GM18505 (cell line): ENCODE data around the gene GSTM4.
"Not testable (repeated sequence)": the region's sequence is repeated elsewhere in the genome, so short reads cannot be mapped to it uniquely, and the experiment has no call there.

Experiments
- ATAC-seq: cut with Tn5 transposase; IDR thresholded peaks from one replicate; pipeline ENCODE4 v1.9.1; 2021; ENCODE audit not compliant: unreplicated experiment
- POLR2A ChIP-seq: IDR thresholded peaks from 4 replicates; pipeline ENCODE4 v1.6.1; 2011; ENCODE audit warnings: borderline replicate concordance; ENCODE audit not compliant: insufficient read depth, insufficient read length; ENCODE audit errors: extremely low read depth

The GSTM4 gene

DNA sequence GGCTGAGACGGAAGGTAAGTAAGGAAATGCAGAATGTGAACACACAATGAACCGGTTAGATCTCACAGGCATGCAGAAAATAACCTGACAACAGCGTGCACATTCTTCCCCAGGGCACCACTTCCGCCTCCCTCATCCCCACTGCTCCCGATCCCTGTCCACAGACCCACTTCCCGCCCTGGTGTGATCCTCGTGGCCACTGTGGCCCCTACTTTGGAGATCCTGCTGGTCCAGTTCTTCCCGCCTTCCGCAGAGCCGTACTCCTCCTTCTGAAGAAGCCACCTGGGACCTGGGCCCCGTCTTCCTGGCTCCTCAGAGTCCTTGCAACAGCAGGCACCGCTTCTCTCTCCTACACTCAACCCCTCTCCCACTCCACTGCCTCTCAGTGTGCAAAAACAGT, 1.4 kb upstream of the GSTM4 start:
- TF ChIP-seq POLR2A = no peak
- ATAC-seq = no peak

DNA sequence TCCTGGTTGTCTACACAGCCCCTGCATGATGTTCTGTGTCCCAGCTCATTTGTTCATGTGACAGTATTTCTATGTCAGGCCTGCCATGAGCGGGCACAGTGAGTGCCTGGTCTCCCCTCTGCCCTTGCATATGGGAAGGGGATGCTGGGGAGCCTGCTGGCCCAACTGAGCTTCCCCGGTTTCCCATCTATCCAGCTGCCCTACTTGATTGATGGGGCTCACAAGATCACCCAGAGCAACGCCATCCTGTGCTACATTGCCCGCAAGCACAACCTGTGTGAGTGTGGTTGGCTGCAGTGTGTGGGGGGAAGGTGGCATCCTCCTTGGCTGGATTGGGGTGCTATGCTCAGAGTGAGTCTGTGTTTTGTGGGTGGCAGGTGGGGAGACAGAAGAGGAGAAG, 1.5 kb downstream of the GSTM4 start:
- TF ChIP-seq POLR2A = no peak
- ATAC-seq = no peak

DNA sequence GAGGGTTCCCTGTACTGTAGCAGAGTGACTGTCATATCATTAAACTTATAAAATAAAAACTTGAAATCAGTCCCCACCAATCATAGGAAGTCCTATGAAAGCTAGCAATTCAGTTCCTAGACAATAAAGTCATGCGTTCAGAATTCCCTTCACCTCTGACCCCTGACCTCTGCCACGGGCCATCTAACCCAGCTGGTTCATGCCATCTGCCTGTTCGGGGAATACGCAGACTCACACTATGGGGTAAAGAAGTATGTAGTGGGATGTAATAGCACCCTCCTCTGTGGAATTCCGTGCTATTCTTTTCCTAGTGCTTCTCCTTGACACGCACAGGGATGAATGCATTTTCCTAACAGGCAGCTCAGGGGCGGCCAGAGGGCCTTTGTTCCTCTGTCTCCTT, 2.1 kb downstream of the GSTM4 start:
- ATAC-seq = no peak
- no peak for TF ChIP-seq POLR2A

DNA sequence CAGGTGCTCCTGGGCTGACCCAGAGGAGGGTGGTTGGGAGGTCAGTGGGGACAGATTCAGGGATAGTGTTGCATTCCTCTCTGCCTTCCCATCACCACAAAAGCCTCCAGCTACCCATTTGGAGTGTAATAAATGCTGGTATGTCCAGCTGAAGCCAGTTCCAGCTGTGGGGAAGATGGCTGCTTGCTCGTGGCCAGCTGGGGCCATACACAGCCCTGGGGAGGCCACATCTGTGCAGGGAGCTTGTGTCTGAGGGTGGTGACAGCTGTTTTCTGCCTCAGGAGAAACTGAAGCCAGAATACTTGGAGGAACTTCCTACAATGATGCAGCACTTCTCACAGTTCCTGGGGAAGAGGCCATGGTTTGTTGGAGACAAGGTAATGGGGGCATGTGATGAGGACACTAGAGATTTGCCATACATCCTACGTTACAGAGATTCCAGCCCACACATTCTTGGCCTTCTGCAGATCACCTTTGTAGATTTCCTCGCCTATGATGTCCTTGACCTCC, 2.7 kb downstream of the GSTM4 start:
- no peak for ATAC-seq
- no peak for TF ChIP-seq POLR2A

DNA sequence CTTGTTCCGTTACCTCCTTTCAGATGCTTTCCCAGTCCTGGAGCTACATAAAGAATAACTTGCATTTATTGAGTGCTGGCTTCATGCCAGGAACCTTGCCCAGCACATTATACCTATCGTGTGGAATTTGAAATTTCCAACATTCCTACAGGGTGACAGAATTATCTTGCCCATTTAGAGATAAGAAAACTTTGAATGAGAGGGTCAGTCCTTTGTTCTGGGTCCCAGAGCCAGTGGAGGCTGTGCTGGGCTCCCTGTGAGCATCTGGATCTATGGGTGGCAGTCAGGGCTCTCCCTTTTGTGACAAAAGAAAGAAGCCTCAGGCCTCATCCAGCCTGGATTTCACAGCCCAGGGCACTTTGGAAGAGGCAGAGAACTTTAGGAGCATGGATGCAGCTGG, 3.2 kb downstream of the GSTM4 start:
- no peak for TF ChIP-seq POLR2A
- no peak for ATAC-seq

DNA sequence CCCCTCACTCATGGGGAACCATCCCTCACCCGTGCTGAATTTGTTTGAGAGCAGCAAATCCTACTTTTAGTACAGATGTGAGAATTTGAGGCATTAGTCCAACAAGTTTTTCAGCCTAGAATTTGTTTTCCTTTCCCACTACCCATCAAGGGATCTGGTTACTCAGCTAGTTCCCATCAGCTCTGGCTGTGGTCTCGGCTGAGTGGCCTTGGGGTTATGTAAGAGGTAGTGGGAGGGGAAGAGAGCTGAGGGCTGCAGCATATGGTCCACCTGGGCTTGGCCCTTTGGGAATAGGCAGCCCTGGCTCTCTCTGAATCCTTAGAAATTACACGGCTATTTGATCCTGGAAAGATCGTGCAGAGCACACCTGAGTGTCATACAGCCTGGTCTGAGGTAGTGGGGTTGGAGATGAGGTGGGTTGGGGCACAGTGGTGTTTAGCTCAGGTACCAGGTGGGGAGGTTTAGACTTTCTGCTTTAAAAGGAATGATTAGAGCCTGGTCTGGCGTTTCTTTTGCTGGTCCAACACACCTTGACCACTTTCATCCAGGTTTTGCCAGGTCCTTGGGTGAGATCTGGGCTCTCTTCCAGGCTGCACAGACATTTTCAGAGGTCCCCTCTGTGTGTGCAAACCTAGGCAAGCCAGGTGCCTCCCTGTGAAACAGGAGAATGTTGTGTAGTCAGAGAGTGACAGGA, 4.2 kb downstream of the GSTM4 start:
- no peak for ATAC-seq
- no peak for TF ChIP-seq POLR2A

DNA sequence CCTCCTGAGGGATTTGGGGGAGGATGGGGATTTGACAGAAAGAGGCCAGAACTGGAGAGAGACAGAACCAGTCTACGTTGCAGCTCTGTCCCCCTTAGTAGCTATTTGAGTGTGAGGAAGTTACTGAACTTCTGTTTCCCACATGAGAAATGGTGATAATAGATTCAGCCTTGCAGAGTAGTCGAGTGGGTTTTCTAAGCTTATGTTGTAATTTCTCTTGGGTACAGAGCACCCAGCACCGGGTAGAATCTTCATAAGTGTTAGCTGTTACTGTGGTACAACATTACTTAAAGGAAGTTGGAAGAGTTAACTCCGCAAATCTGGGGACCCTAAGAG, 4.8 kb downstream of the GSTM4 start:
- ATAC-seq = not testable (repeated sequence)

DNA sequence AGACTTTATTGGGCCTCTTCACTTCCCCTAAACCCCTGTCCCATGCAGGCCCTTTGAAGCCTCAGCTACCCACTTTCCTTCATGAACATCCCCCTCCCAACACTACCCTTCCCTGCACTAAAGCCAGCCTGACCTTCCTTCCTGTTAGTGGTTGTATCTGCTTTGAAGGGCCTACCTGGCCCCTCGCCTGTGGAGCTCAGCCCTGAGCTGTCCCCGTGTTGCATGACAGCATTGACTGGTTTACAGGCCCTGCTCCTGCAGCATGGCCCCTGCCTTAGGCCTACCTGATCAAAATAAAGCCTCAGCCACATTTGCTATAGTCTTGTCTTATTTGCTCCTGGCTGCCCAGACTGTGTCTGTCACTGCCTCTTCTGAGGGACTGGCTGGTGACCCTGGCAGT, 5.5 kb downstream of the GSTM4 start:
- no peak for TF ChIP-seq POLR2A
- no peak for ATAC-seq

DNA sequence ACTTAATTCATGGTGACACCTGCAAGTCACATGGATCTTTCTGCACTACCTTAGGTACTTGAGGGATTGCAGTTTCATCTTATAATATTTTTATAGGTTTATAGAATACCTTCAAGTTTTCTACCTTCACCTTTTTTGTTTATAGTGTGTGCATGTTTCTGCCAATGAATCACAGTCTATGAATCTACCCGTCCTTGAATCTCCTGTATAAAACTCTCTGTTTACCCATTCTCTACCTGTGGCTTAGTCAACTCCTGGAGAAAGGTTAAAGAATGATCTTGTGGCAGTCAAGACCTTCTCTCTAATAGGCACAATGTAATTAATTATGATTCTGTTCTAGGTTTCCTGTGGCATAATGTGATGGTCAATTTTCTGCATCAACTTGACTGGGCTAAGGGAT, 8.8 kb downstream of the GSTM4 start:
- ATAC-seq = no peak
- no peak for TF ChIP-seq POLR2A

DNA sequence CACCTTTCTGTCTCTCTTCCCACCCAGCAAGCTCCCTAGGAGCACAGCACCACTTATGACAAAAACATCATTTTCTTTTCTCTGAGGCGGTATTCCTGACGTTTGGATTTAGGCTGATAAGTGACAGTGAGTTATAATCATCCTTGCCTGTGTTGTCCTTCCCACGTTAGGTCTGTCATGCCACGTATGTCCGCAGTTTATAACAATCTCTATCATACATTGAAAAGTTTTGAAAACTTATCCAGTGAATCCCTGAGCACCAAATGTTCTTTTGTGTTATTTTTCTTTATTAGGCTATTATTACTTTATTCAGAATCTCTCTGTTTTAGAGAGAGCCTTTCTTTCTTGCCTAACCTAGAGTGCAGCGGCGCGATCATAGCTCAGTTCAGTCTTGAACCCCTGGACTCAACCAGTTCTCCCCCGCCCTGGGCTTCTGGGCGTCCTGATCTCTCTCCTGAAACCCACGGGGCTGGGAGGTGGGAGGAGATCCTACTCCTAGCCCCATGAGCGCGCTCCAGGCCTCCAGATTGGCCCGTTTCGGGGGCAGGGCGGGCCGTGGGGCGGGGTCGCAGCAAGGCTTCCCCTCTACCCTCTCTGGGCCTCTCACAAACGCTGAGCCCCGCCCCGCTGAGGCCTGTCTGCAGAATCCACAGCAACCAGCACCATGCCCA, 11.7 kb downstream of the GSTM4 start, which contains the start of gene GSTM2:
TSS of gene GSTM2 (plus strand) at position 606 of the 671 bp plus-strand sequence. CDS start at position 665, 59 bp downstream.
- peak; percentile 91 for ATAC-seq
- no peak for TF ChIP-seq POLR2A

DNA sequence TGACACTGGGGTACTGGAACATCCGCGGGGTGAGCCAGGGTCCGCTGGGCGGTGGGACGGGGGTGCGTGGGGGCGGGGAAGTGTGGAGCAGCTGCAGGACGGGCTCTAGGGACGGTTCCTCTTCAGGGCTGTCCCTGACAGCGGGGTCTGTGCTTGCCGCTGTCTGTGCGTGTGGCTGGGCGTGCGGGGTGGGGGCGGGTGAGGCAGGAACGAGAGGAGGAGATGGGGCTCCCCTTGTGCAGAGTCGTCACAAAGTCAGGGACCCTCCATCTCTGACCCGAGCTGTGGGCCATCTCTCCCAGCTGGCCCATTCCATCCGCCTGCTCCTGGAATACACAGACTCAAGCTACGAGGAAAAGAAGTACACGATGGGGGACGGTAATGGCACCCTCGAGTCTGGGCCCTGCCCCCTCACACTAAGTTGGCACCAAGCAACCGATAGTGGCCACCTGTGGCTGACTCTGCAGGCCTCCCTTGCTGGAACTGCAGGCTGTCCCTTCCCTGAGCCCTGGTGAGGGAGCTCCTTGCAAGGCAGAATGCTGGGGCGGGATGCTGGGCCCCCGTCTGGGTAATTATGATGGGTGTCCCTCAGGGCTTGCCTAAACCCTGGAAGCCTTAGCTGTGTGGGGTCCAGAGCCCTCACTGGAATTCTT, 12.3 kb downstream of the GSTM4 start:
- ATAC-seq = peak; percentile 20
- no peak for TF ChIP-seq POLR2A

DNA sequence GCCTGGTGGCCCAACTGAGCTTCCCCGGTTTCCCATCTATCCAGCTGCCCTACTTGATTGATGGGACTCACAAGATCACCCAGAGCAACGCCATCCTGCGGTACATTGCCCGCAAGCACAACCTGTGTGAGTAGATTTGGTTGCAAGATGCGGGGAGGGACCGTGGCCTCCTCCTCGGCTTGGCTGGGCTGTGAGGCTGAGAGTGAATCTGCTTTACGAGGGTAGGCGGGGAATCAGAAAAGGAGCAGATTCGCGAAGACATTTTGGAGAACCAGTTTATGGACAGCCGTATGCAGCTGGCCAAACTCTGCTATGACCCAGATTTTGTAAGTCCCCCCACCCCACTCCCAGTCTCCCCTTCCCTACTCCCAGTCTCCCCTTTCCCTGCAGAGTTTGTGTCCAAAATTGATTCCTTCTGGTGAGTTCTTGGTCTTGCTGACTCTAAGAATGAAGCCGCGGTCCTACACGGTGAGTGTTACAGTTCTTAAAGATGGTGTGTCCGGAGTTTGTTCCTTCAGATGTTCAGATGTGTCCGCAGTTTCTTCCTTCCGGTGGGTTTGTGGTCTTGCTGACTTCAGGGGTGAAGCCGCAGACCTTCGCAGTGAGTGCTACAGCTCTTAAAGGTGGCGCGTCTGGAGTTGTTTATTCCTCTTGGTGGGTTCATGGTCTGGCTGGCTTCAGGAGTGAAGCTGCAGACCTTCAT, 13.5 kb downstream of the GSTM4 start:
- ATAC-seq = no peak
- TF ChIP-seq POLR2A = no peak

DNA sequence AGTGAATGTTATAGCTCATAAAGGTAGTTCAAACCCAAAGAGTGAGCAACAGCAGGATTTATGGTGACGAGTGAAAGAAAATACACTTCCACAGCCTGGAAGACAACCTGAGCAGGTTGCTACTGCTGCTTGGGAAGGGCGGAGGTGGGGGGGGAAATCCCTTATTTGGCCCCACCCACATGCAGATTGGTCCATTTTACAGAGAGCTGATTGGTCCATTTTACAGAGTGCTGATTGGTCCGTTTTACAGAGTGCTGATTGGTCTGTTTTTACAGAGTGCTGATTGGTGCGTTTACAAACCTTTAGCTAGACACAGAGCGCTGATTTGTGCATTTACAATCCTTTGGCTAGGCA, 14.0 kb downstream of the GSTM4 start:
- ATAC-seq = not testable (repeated sequence)

DNA sequence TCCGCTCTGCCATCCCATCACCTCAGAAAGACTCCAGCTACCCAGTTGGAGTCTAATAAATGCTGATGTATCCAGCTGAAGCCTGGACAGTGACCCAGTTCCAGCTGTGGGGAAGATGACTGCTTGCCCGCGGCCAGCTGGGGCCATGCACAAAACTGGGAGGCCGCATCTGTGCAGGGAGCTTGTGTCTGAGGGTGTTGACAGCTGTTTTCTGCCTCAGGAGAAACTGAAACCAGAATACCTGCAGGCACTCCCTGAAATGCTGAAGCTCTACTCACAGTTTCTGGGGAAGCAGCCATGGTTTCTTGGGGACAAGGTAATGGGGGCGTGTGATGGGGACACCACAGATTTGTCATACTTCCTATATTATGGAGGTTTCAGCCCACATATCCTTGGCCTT, 15.2 kb downstream of the GSTM4 start:
- no peak for ATAC-seq

DNA sequence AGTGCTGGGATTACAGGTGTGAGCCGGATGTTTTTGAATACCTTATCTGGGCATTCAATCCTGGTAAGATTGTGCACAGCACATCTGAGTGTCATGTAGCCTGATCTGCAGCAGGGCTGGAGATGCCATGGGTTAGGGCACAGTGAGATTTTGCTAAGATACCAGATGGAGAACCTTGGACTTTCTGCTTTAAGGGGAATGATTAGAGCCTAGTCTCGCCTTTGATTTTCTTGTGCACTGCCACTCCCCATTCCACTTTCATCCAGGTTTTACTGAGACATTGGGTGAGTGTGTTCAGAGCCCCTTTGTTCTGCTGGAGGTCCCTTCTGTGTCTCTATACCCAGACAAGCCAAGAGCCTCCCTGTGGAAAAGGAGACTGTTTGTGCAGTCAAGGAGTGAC, 18.0 kb downstream of the GSTM4 start:
- ATAC-seq = not testable (repeated sequence)

More for the DNA sequence above, 15.2 kb downstream of the GSTM4 start:
- TF ChIP-seq POLR2A = no peak

DNA sequence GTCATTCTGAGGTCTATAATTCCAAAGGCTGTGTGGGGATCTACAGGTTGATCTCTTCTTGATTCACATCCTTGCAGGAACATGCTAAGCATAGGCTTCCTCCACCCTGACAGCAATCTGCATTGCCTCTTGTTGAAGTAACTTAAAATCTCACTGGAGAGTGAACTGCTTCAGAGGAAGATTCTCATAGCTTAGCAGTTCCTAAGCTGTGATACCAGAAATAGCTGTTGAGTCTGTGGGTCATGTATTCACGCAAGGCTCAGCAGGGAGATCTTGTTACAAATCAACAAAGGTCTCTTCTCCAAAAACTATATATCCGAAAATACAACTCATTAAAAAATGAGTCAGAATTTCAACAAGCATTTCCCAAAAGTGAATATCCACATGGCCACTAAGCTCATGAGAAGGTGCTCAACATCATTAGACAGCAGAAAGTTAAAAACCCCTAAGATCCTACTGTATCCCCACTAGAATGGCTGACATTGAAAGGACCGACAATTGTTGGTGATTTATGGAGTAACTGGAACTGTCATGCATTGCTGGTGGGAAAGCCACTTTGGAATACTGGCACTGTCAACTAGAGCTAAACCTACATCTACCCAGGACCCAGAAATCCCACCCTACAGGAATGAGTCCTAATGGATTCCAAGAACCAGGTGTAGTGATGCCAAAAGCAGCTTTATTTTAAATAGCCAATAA, 20.9 kb downstream of the GSTM4 start:
- ATAC-seq = not testable (repeated sequence)
